Hematopoietic multipotent progenitor cell (in vitro differentiated cells): ENCODE results near the gene EPM2AIP1. TPM values are rescaled to one million over a fixed set of nuclear protein-coding genes. Genes with fewer than 3 reads are reported as not detected.
"Not testable (repeated sequence)": the region's sequence is repeated elsewhere in the genome, so short reads cannot be mapped to it uniquely, and the experiment has no call there.

Experiments used
- DNase-seq, 3 donors: peaks; one replicate each; pipeline ENCODE4 v3.0.0-alpha.2; 2011 to 2015; ENCODE audit warnings: low read depth in 2 of 3, low spot score in 2 of 3
- small RNA-seq: library from RNA; depleted of rRNA; stranded (forward); fragments of <200 nt; gene quantifications from one replicate; pipeline ENCODE3, GENCODE V24; 2012
- total RNA-seq: library from RNA; depleted of rRNA; stranded (reverse); fragments of >200 nt; gene quantifications from one replicate; pipeline ENCODE4 v1.2.3, GENCODE V29; 2012

Gene EPM2AIP1
- total RNA-seq, 1 donor = 17.5 TPM

- DNase-seq = no peak
Measured at GRCh38 chr3:36954452-36955134, 38.3 kb downstream of the EPM2AIP1 start.

- not testable (repeated sequence) for DNase-seq
Measured at GRCh38 chr3:36947814-36948213, 45.1 kb downstream of the EPM2AIP1 start.

DNA sequence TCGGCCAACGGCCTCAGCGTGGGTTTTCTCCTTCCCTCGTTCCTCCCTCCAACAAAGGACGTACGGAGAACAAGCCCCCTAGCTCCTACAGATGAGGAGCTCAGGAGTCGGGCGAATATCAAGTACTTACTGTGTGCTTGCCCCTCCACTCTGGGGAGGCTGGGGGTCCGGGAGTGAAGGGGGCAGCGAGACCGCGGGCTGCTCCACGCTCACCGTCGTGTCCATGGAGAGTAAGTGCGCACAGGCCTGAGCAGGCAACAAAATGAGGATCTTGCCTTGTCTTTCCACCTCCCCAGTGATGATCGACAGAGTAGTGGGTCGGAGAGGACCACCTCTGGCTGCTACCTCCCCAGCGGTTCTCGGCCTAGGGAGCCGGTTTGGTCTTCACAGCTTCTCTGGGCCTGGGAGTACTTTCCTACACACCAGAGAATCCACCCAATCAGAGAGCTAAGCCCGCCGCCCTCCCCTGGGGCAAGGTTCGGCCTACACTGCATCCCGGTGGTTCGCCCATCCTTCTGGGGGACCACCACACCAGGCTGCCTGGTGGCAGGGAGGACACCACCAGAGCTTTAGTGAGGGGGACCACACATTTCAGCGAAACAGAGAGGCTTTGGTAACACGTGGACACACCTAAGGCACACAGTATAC, 47.5 kb downstream of the EPM2AIP1 start:
- DNase-seq = no peak

- DNase-seq = peak; percentile 60 to 91 (median 89)
Measured at GRCh38 chr3:36944641-36945270, 48.2 kb downstream of the EPM2AIP1 start, which contains the start of gene TRANK1. Gene TRANK1 (minus strand): TSS chr3:36945054. CDS start chr3:36944809, 245 bp downstream.

DNA sequence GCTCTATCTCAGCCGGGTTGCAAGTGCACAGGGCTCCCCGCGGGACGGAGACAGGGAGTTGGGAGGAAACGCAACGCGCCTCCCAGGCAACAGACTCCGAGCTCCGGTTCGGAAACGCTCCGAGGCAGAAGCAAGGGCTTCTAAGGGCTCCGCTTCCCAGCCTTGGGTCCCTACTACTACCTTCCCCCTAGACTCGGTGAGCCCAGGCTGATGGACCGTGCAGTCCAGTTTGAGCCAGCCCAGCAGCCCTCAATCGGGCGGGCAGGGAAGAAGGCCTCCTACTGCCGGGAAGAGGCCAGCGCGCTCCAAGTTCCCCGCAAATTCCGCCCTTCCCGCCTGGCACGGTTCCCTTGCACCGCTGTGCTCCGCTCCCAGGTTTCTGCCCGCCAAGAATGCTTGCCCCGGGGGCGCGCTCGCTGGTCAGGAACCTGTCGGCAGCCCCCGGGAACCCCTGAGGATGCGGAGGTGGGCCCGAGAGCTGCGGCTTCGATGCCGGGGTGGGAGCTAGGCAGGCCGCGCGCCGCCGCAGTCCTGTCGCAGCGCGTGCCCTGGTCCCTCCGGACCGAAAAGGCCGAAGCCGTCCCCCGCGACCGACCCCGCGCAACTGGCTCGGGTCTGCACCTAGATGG, 48.8 kb downstream of the EPM2AIP1 start:
- peak; percentile 14 to 39 (median 37) for DNase-seq

- peak in 1 of 3 donors; percentile 18 for DNase-seq
Measured at GRCh38 chr3:36943601-36944000, 49.3 kb downstream of the EPM2AIP1 start.

- no peak for DNase-seq
Measured at GRCh38 chr3:36942638-36943248, 50.2 kb downstream of the EPM2AIP1 start.

- DNase-seq = no peak
Measured at GRCh38 chr3:36941658-36942057, 51.3 kb downstream of the EPM2AIP1 start.

GRCh38 chr3:36941162-36941561, 51.8 kb downstream of the EPM2AIP1 start:
- DNase-seq = no peak

- no peak for DNase-seq
Measured at GRCh38 chr3:36937492-36937891, 55.4 kb downstream of the EPM2AIP1 start.

Small RNA genes within 50 kb of the gene (small RNA-seq; reads per million reads assigned to genes)
- gene RNU6ATAC4P = not detected

Other genes starting within 250 kb of the EPM2AIP1 start
- not detected for gene DCLK3, start 228.6 kb downstream of the EPM2AIP1 start, total RNA-seq
- 43.9 TPM for gene TRANK1, start 48.1 kb downstream of the EPM2AIP1 start, total RNA-seq
- 36.1 TPM for gene MLH1, start 387 bp upstream of the EPM2AIP1 start, total RNA-seq
- gene LRRFIP2, start 181.5 kb upstream of the EPM2AIP1 start, total RNA-seq = 34.7 TPM